H9 (cell line): ENCODE data around the gene ANO2. TPM values are rescaled to one million over a fixed set of nuclear protein-coding genes. Genes with fewer than 3 reads are reported as not detected.

Source experiments
- DNase-seq: peaks from one replicate; pipeline ENCODE4 v3.0.0-alpha.2; 2017
- H2AFZ ChIP-seq: one replicate; pipeline ENCODE4 v1.6.1; 2013; ENCODE audit warnings: mild to moderate bottlenecking, low read length, control low read depth, moderate library complexity
- H2AK5ac ChIP-seq: 2 replicates; pipeline ENCODE4 v1.6.1; 2013; ENCODE audit warnings: low read length, control low read depth, mixed read lengths; ENCODE audit not compliant: insufficient read length
- H2BK120ac ChIP-seq: one replicate; pipeline ENCODE4 v1.6.1; 2013; ENCODE audit warnings: low read depth, mild to moderate bottlenecking, low read length, control low read depth, inconsistent platforms; ENCODE audit not compliant: poor library complexity, severe bottlenecking
- H2BK12ac ChIP-seq: 2 replicates; pipeline ENCODE4 v1.6.1; 2013; ENCODE audit warnings: low read length, control low read depth, mixed read lengths, low read depth; ENCODE audit not compliant: insufficient read length
- H2BK15ac ChIP-seq: 2 replicates; pipeline ENCODE4 v1.6.1; 2013; ENCODE audit warnings: low read depth, low read length, control low read depth
- H2BK20ac ChIP-seq: one replicate; pipeline ENCODE4 v1.6.1; 2013; ENCODE audit warnings: low read depth, mild to moderate bottlenecking, low read length, control low read depth, inconsistent platforms; ENCODE audit not compliant: poor library complexity, severe bottlenecking
- H2BK5ac ChIP-seq: 2 replicates; pipeline ENCODE4 v1.6.1; 2013; ENCODE audit warnings: low read length, control low read depth, mixed read lengths; ENCODE audit not compliant: insufficient read length
- H3K14ac ChIP-seq: 2 replicates; pipeline ENCODE4 v1.6.1; 2013; ENCODE audit warnings: low read length, control low read depth; ENCODE audit not compliant: insufficient read depth
- H3K18ac ChIP-seq: 2 replicates; pipeline ENCODE4 v1.6.1; 2013; ENCODE audit warnings: low read depth, mild to moderate bottlenecking, mixed read lengths, low read length, control low read depth; ENCODE audit not compliant: insufficient read length
- H3K23ac ChIP-seq: 2 replicates; pipeline ENCODE4 v1.6.1; 2013; ENCODE audit warnings: low read length, control low read depth, mixed read lengths, low read depth; ENCODE audit not compliant: insufficient read length
- H3K23me2 ChIP-seq: 2 replicates; pipeline ENCODE4 v1.6.1; 2013; ENCODE audit warnings: low read depth, mild to moderate bottlenecking, mixed read lengths, low read length, control low read depth; ENCODE audit not compliant: insufficient read length, poor library complexity, severe bottlenecking
- H3K27ac ChIP-seq: 2 replicates; pipeline ENCODE4 v1.5.1; 2013; ENCODE audit warnings: low read length, control low read depth, mixed read lengths, low read depth; ENCODE audit not compliant: insufficient read length
- H3K27me3 ChIP-seq: 2 replicates; pipeline ENCODE4 v1.6.1; 2013; ENCODE audit warnings: low read length, control low read depth, inconsistent platforms; ENCODE audit not compliant: insufficient read depth
- H3K4ac ChIP-seq: 2 replicates; pipeline ENCODE4 v1.6.1; 2013; ENCODE audit warnings: low read depth, mild to moderate bottlenecking, control low read depth, inconsistent platforms, low read length, moderate library complexity
- H3K4me1 ChIP-seq: 2 replicates; pipeline ENCODE4 v1.6.1; 2013; ENCODE audit warnings: low read length, control low read depth, inconsistent platforms; ENCODE audit not compliant: insufficient read depth
- H3K4me2 ChIP-seq: 2 replicates; pipeline ENCODE4 v1.6.1; 2013; ENCODE audit warnings: low read length, control low read depth, mixed read lengths; ENCODE audit not compliant: insufficient read length, insufficient read depth
- H3K56ac ChIP-seq: 2 replicates; pipeline ENCODE4 v1.6.1; 2013; ENCODE audit warnings: low read depth, mild to moderate bottlenecking, mixed read lengths, low read length, control low read depth; ENCODE audit not compliant: insufficient read length
- H3K79me1 ChIP-seq: 2 replicates; pipeline ENCODE4 v1.6.1; 2013; ENCODE audit warnings: low read depth, mild to moderate bottlenecking, moderate library complexity, low read length, control low read depth, inconsistent platforms; ENCODE audit not compliant: insufficient read depth, poor library complexity, severe bottlenecking
- H3K79me2 ChIP-seq: 2 replicates; pipeline ENCODE4 v1.6.1; 2013; ENCODE audit warnings: low read length, control low read depth, inconsistent platforms; ENCODE audit not compliant: insufficient read depth
- H3K9ac ChIP-seq: 2 replicates; pipeline ENCODE4 v1.6.1; 2013; ENCODE audit warnings: low read length, control low read depth, mixed read lengths; ENCODE audit not compliant: insufficient read length; ENCODE audit errors: extremely low read depth
- H3K9me3 ChIP-seq: one replicate; pipeline ENCODE4 v1.6.1; 2013; ENCODE audit warnings: low read depth, low read length, inconsistent platforms; ENCODE audit not compliant: control insufficient read depth
- H3T11ph ChIP-seq: one replicate; pipeline ENCODE4 v1.6.1; 2013; ENCODE audit warnings: mild to moderate bottlenecking, low read length, control low read depth, inconsistent platforms
- H4K20me1 ChIP-seq: one replicate; pipeline ENCODE4 v1.6.1; 2013; ENCODE audit not compliant: control insufficient read depth, insufficient read length, insufficient read depth
- H4K5ac ChIP-seq: 2 replicates; pipeline ENCODE4 v1.6.1; 2013; ENCODE audit warnings: low read depth, mild to moderate bottlenecking, mixed read lengths, low read length, control low read depth; ENCODE audit not compliant: insufficient read length
- H4K8ac ChIP-seq: replicated peaks from 2 replicates; pipeline ENCODE4 v1.6.1; 2013; ENCODE audit warnings: low read length, control low read depth, mixed read lengths, low read depth; ENCODE audit not compliant: insufficient read length
- H4K91ac ChIP-seq: 2 replicates; pipeline ENCODE4 v1.6.1; 2013; ENCODE audit warnings: low read depth, mild to moderate bottlenecking, moderate library complexity, mixed read lengths, low read length, control low read depth; ENCODE audit not compliant: insufficient read length
- H3K27ac Mint-ChIP-seq, 3 experiments: 2 replicates in 2 of 3; 3 replicates in 1 of 3; pipeline ENCODE4 v1.8.0; 2020 to 2021; ENCODE audit warnings: mixed read lengths in 3 of 3, mild to moderate bottlenecking in 1 of 3, moderate library complexity in 1 of 3
- H3K27me3 Mint-ChIP-seq: 2 replicates; pipeline ENCODE4 v1.8.0; 2021; ENCODE audit warnings: low read depth, mild to moderate bottlenecking, moderate library complexity, mixed read lengths
- H3K36me3 Mint-ChIP-seq, 3 experiments: 2 replicates in 2 of 3; 3 replicates in 1 of 3; pipeline ENCODE4 v1.8.0; 2020 to 2021; ENCODE audit warnings: low read depth in 3 of 3, mixed read lengths in 3 of 3; ENCODE audit not compliant: insufficient read depth in 1 of 3
- H3K4me1 Mint-ChIP-seq, 2 experiments: 2 replicates each; pipeline ENCODE4 v1.8.0; 2020; ENCODE audit warnings: mixed read lengths in 2 of 2
- H3K4me3 Mint-ChIP-seq, 2 experiments: 2 replicates in 1 of 2; 3 replicates in 1 of 2; pipeline ENCODE4 v1.8.0; 2020 to 2021; ENCODE audit warnings: mild to moderate bottlenecking in 2 of 2, mixed read lengths in 2 of 2, moderate library complexity in 1 of 2
- H3K9me3 Mint-ChIP-seq, 2 experiments: 2 replicates in 1 of 2; 3 replicates in 1 of 2; pipeline ENCODE4 v1.8.0; 2020; ENCODE audit warnings: mild to moderate bottlenecking in 2 of 2, mixed read lengths in 2 of 2, moderate library complexity in 1 of 2
- CTCF ChIP-seq: fragments of 200-600 bp; sonication (generic); conservative IDR thresholded peaks from 3 replicates; pipeline ENCODE4 v1.8.0; 2021; ENCODE audit warnings: antibody characterized with exemption, mild to moderate bottlenecking
- WGBS: extraction: QIAGEN DNeasy Blood & Tissue Kit; methylation state at CpG from one replicate; pipeline ENCODE4 v1.1.7; 2013; ENCODE audit warnings: missing lambda C conversion rate, low lambda C conversion rate, mixed read lengths; ENCODE audit not compliant: insufficient read length; ENCODE audit errors: extremely low coverage; 5-methylcytosine and 5-hydroxymethylcytosine counted together
- total RNA-seq: library from RNA; stranded (reverse); gene quantifications from 2 replicates; pipeline ENCODE4 v1.2.1, GENCODE V29; 2021

ANO2 gene
- total RNA-seq, 1 experiment from 2014 or later = 3.8 TPM

GRCh38 chr12:5771756-5772155, 173.3 kb downstream of the ANO2 start:
- Histone ChIP-seq H3K4me1 (no peaks in the 10 kb centered on the region), H3K27me3 (no peaks in the 10 kb centered on the region), H3K79me1 (no peaks in the 10 kb centered on the region), H2BK120ac (no peak overlapping the region), H3K79me2 (no peaks in the 10 kb centered on the region; the same call in 1 of the 2 replicates), H4K91ac (no peak overlapping the region), H2AFZ (no peak overlapping the region), H3K9me3 (no peaks in the 10 kb centered on the region), H3K14ac (no peak overlapping the region), H3T11ph (no peak overlapping the region), H3K4me2 (no peak overlapping the region), H2BK12ac (no peak overlapping the region), H3K9ac (no peak overlapping the region), H2BK15ac (no peak overlapping the region), H2BK20ac (no peak overlapping the region), H3K27ac (no peak overlapping the region), H2BK5ac (no peak overlapping the region), H4K5ac (no peak overlapping the region), H2AK5ac (no peak overlapping the region), H3K18ac (no peak overlapping the region), H3K56ac (no peak overlapping the region), H3K23ac (no peak overlapping the region), H3K4ac (no peak overlapping the region), H4K8ac (no peak overlapping the region), H3K23me2 (no peaks in the 10 kb centered on the region), H4K20me1 (no peaks in the 10 kb centered on the region)
- Mint-ChIP-seq H3K27ac (no peak overlapping the region), H3K36me3 (no peaks in the 10 kb centered on the region), H3K9me3 (no peaks in the 10 kb centered on the region; a peak in 1 of 5 replicates), H3K27me3 (peaks cover 4% of the 10 kb centered on the region), H3K4me3 (no peak overlapping the region), H3K4me1 (no peaks in the 10 kb centered on the region)
- WGBS = no CpG with 5 or more reads among the region's 1 CpG
- no peak for DNase-seq
- TF ChIP-seq CTCF = no peak
